IPS-18c (cell line): ENCODE measurements around the gene GLRA3.
"Not testable (repeated sequence)": the region's sequence is repeated elsewhere in the genome, so short reads cannot be mapped to it uniquely, and the experiment has no call there.

ENCODE experiments used
- H3K4me3 ChIP-seq: 2 replicates; pipeline ENCODE4 v1.7.0; 2013; ENCODE audit warnings: low read depth, mild to moderate bottlenecking, low read length, moderate library complexity; ENCODE audit not compliant: insufficient read depth
- H3K9me3 ChIP-seq: one replicate; pipeline ENCODE4 v1.6.1; 2013; ENCODE audit warnings: mild to moderate bottlenecking, low read length, moderate library complexity; ENCODE audit not compliant: control insufficient read depth, insufficient read depth

Gene GLRA3

DNA sequence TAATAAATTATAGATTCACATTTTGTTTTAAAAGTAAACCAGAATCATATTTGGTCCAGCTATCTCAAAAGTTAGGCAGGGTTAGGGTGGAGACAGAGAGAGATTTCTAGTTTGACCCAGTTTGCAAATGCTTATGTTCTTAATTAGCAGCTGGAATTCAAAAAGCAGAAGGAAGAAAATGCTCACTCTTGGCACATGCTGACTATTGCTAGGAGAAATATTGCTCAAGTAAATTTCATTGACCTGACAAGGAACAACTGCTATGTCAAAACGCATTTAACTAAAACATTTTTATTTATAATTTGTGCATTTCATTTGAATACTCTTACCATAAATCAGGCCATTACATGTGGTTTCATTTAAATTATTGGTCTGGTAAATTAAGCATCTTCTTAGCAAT lies 131.8 kb downstream of the GLRA3 start:
- no peaks in the 10 kb centered on the region for H3K9me3 ChIP-seq

GRCh38 chr4:174696657-174697056 lies 132.4 kb downstream of the GLRA3 start:
- Histone ChIP-seq H3K9me3 (no peaks in the 10 kb centered on the region), H3K4me3 (no peak overlapping the region)

More for the DNA sequence above, 131.8 kb downstream of the GLRA3 start:
- no peak overlapping the region for H3K4me3 ChIP-seq

- H3K4me3 ChIP-seq, H3K9me3 ChIP-seq: not testable (repeated sequence)
Observed at GRCh38 chr4:174691876-174692275, 137.2 kb downstream of the GLRA3 start.

- no peak overlapping the region for H3K4me3 ChIP-seq
- no peaks in the 10 kb centered on the region for H3K9me3 ChIP-seq
Observed at GRCh38 chr4:174690665-174691064, 138.4 kb downstream of the GLRA3 start.

- no peaks in the 10 kb centered on the region for H3K9me3 ChIP-seq
- H3K4me3 ChIP-seq: no peak overlapping the region
Observed at GRCh38 chr4:174689618-174690017, 139.4 kb downstream of the GLRA3 start.

- no peaks in the 10 kb centered on the region for H3K9me3 ChIP-seq
- no peak overlapping the region for H3K4me3 ChIP-seq
Observed at GRCh38 chr4:174686826-174687225, 142.2 kb downstream of the GLRA3 start.

GRCh38 chr4:174681723-174682300 lies 147.2 kb downstream of the GLRA3 start:
- no peak overlapping the region for H3K4me3 ChIP-seq

GRCh38 chr4:174674305-174674840 lies 154.7 kb downstream of the GLRA3 start:
- Histone ChIP-seq H3K4me3 (no peak overlapping the region), H3K9me3 (no peaks in the 10 kb centered on the region)

More at GRCh38 chr4:174681723-174682300, 147.2 kb downstream of the GLRA3 start:
- no peaks in the 10 kb centered on the region for H3K9me3 ChIP-seq

- H3K9me3 ChIP-seq: no peaks in the 10 kb centered on the region
- no peak overlapping the region for H3K4me3 ChIP-seq
Observed at GRCh38 chr4:174673865-174674264, 155.2 kb downstream of the GLRA3 start.

DNA sequence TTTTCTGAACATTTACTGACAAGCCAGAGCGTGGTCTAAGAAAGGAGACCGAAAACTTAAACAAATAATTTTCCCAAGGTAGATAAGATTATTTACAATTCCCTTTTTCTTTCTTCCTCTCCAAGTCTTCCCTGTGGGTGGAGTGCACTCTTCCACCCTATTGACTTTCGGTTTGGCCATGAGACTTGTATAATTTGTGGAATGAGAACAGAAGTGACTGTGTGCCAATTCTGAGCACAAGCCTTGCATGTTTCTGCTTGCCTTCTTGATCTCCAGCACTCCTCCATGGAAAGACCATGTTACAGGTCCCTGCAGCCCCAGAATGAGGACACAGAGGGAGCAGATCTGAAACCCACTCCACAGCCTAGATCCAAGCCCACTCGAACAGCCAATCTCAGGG lies 156.8 kb downstream of the GLRA3 start:
- no peak overlapping the region for H3K4me3 ChIP-seq
- H3K9me3 ChIP-seq: no peaks in the 10 kb centered on the region

DNA sequence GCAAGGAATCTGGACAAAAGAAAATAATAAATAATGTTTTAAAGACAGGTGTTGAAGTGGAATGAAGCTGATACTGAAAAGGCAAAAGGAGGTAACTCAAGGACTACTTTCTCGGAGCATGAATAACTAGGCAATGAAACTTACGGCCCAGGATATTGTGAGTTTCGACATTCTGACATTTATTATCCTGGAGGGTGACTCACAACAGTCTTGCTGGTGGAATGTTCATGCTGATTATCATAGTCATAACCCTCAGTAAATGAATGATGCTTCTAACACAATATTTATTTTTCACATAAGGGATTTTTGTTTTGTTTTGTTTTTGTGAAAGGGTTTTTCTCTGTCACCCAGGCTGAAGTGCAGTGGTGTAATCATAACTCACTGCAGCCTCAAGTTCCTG lies 159.8 kb downstream of the GLRA3 start:
- H3K4me3 ChIP-seq: no peak overlapping the region
- no peaks in the 10 kb centered on the region for H3K9me3 ChIP-seq

DNA sequence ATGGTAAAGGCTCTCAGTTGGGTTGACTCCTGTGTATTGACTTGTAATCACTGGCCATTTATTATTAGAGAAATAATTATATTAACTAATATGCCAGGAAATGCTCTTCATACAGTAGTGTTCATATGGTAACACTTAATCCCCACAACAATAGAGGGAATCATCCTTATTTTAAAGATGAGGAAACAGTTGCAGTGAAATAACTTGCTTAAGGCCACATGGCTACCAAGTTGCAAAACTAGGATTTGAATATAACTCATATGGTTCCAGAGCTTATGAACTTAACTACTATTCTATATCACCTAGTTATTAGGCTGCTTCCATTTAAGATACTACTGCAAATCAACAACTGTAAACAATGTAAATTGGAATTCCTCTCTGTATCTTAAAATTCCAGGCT lies 163.2 kb downstream of the GLRA3 start:
- Histone ChIP-seq H3K9me3 (no peaks in the 10 kb centered on the region), H3K4me3 (no peak overlapping the region)

DNA sequence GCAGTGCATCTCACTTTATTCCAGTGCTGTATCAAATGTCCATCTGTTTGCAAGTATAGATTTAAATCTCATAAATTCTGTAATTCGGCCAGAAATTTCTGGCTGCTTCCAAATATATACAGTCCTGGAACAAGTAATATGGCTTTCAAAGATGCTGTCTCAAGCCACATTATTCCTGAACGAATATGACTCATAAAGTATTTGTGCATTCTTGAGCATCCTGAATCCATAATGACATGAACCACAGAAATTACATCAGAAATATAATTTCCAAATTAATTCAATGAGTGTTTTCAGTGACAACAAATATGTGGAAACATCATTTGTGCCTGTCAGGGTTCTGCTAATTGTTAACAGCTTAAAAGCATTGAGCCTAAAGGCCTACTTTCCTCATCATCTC lies 165.8 kb downstream of the GLRA3 start:
- H3K9me3 ChIP-seq: no peaks in the 10 kb centered on the region
- H3K4me3 ChIP-seq: no peak overlapping the region

- H3K9me3 ChIP-seq: no peaks in the 10 kb centered on the region
- H3K4me3 ChIP-seq: no peak overlapping the region
Observed at GRCh38 chr4:174658246-174658645, 170.8 kb downstream of the GLRA3 start.

DNA sequence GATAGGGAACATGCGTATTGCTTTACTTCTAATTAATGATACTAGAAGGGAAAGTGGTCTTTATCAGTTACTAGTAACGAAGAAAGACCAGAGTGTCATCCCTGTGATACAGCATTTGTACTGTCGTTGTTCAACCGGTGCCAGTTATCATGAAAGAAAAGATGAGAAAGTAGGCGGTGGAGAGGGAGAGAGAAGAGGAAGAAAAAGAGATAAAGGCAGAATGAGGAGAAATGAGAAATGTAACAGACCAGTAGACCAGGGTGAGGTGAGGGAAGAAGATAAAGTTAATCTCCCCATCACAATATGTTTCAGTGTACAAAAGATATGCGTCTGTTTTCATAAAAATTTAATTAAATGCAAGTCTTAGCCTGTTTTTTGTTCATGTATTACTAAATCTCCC lies 171.6 kb downstream of the GLRA3 start:
- H3K9me3 ChIP-seq: no peaks in the 10 kb centered on the region
- H3K4me3 ChIP-seq: no peak overlapping the region

DNA sequence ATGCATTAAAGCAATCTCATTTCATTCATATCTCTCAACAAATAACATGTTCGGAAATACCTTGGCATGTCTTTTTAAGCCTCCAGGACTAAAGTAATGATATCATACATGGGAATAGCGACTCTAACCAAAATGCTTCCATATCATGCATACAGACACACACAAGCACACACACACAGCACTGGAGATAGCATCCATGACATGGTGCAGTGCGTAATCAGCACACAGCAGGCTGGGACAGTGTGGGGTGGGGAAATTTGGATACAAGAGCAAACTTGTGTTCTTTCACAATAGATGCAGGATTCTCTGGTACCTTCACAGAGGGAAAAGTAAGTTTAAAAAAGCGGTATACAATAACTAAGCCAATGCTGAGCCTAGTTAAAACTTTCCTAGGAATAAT lies 174.4 kb downstream of the GLRA3 start:
- no peaks in the 10 kb centered on the region for H3K9me3 ChIP-seq
- H3K4me3 ChIP-seq: no peak overlapping the region

GRCh38 chr4:174650711-174651355 lies 178.2 kb downstream of the GLRA3 start:
- H3K9me3 ChIP-seq: no peaks in the 10 kb centered on the region
- H3K4me3 ChIP-seq: no peak overlapping the region

- H3K4me3 ChIP-seq: no peak overlapping the region
- H3K9me3 ChIP-seq: no peaks in the 10 kb centered on the region
Observed at GRCh38 chr4:174648812-174649211, 180.2 kb downstream of the GLRA3 start.

GRCh38 chr4:174646326-174646725 lies 182.7 kb downstream of the GLRA3 start:
- Histone ChIP-seq H3K4me3 (no peak overlapping the region), H3K9me3 (no peaks in the 10 kb centered on the region)
